GM21786 (cell line): ENCODE results near the gene SNAPC4.
"Not testable (repeated sequence)": the region's sequence is repeated elsewhere in the genome, so short reads cannot be mapped to it uniquely, and the experiment has no call there.

Experiments used
- ATAC-seq: cut with Tn5 transposase; IDR thresholded peaks from one replicate; pipeline ENCODE4 v1.9.1; 2021; ENCODE audit not compliant: unreplicated experiment

SNAPC4 gene

GRCh38 chr9:136409557-136410455 is 9.8 kb upstream of the SNAPC4 start:
- peak; percentile 8 for ATAC-seq

GRCh38 chr9:136407911-136408310 is 7.9 kb upstream of the SNAPC4 start:
- ATAC-seq, result no peak

- ATAC-seq, result not testable (repeated sequence)
Observed at GRCh38 chr9:136407061-136407460, 7.1 kb upstream of the SNAPC4 start.

- ATAC-seq, result not testable (repeated sequence)
Observed at GRCh38 chr9:136405904-136406303, 5.9 kb upstream of the SNAPC4 start.

GRCh38 chr9:136405481-136405880 is 5.5 kb upstream of the SNAPC4 start:
- ATAC-seq, result no peak

GRCh38 chr9:136404801-136405136 is 4.8 kb upstream of the SNAPC4 start:
- no peak for ATAC-seq

GRCh38 chr9:136403915-136404800 is 4.2 kb upstream of the SNAPC4 start:
- no peak for ATAC-seq

GRCh38 chr9:136403538-136403914 is 3.6 kb upstream of the SNAPC4 start:
- ATAC-seq, result no peak

- ATAC-seq, result no peak
Observed at GRCh38 chr9:136402067-136402466, 2.1 kb upstream of the SNAPC4 start.

GRCh38 chr9:136401173-136401922 is 1.4 kb upstream of the SNAPC4 start:
- ATAC-seq, result no peak

GRCh38 chr9:136399176-136400037 is 563 bp downstream of the SNAPC4 start:
- no peak for ATAC-seq

GRCh38 chr9:136398286-136398685 is 1.7 kb downstream of the SNAPC4 start:
- no peak for ATAC-seq

- ATAC-seq, result no peak
Observed at GRCh38 chr9:136397643-136398042, 2.3 kb downstream of the SNAPC4 start.

- ATAC-seq, result no peak
Observed at GRCh38 chr9:136396219-136396515, 3.8 kb downstream of the SNAPC4 start.

- no peak for ATAC-seq
Observed at GRCh38 chr9:136395345-136396218, 4.4 kb downstream of the SNAPC4 start.

- no peak for ATAC-seq
Observed at GRCh38 chr9:136395020-136395340, 5.0 kb downstream of the SNAPC4 start.

- ATAC-seq, result no peak
Observed at GRCh38 chr9:136394312-136395019, 5.5 kb downstream of the SNAPC4 start.

GRCh38 chr9:136393531-136393930 is 6.4 kb downstream of the SNAPC4 start:
- ATAC-seq, result no peak
